Ovary (tissue), 3 donors: ENCODE measurements around the gene INF2.
"Not testable (repeated sequence)": the region's sequence is repeated elsewhere in the genome, so short reads cannot be mapped to it uniquely, and the experiment has no call there.

Experiments used
- POLR2A ChIP-seq: fragments of 450-650 bp; IDR thresholded peaks from one replicate; pipeline ENCODE4 v1.6.1; 2017; ENCODE audit warnings: antibody characterized with exemption, mild to moderate bottlenecking, moderate library complexity
- TF ChIP-seq, protein P1 (sequence below), 3 donors: fragments of 450-650 bp in 2 of 3; fragments of 200-600 bp in 1 of 3; IDR thresholded peaks; one replicate each; pipeline versions ENCODE4 v1.5.1 to v1.8.0; 2016 to 2022; ENCODE audit warnings: antibody characterized with exemption in 3 of 3, mild to moderate bottlenecking in 1 of 3
- donor health status: DM: no; HTN: no; CAD: no.

GRCh38 chr14:104750753-104751057 lies 61.3 kb downstream of the INF2 start:
- TF ChIP-seq, protein P1, sequence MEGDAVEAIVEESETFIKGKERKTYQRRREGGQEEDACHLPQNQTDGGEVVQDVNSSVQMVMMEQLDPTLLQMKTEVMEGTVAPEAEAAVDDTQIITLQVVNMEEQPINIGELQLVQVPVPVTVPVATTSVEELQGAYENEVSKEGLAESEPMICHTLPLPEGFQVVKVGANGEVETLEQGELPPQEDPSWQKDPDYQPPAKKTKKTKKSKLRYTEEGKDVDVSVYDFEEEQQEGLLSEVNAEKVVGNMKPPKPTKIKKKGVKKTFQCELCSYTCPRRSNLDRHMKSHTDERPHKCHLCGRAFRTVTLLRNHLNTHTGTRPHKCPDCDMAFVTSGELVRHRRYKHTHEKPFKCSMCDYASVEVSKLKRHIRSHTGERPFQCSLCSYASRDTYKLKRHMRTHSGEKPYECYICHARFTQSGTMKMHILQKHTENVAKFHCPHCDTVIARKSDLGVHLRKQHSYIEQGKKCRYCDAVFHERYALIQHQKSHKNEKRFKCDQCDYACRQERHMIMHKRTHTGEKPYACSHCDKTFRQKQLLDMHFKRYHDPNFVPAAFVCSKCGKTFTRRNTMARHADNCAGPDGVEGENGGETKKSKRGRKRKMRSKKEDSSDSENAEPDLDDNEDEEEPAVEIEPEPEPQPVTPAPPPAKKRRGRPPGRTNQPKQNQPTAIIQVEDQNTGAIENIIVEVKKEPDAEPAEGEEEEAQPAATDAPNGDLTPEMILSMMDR (IDR thresholded peaks at IDR 0.05), result not testable (repeated sequence)
- TF ChIP-seq POLR2A, result not testable (repeated sequence)
